Measurements from ENCODE around the gene ACP3.

DNA sequence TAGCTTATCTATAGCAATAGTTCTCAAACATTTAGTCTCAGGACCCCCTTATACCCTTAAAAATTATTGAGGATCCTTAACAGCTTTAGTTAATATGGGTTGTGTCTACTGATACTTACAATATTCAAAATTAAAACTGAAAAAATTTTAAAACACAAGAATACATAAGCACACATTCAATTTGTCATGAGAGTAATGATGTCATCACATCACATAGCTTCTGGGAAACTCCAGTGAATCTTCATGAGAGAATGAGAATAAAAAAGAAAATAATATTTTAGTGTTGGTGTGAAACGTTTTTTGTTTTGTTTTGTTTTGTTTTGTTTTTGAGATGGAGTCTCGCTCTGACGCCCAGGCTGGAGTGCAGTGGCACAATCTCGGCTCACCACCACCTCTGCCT, 25.2 kb upstream of the ACP3 start:
- TF ChIP-seq, protein P1, sequence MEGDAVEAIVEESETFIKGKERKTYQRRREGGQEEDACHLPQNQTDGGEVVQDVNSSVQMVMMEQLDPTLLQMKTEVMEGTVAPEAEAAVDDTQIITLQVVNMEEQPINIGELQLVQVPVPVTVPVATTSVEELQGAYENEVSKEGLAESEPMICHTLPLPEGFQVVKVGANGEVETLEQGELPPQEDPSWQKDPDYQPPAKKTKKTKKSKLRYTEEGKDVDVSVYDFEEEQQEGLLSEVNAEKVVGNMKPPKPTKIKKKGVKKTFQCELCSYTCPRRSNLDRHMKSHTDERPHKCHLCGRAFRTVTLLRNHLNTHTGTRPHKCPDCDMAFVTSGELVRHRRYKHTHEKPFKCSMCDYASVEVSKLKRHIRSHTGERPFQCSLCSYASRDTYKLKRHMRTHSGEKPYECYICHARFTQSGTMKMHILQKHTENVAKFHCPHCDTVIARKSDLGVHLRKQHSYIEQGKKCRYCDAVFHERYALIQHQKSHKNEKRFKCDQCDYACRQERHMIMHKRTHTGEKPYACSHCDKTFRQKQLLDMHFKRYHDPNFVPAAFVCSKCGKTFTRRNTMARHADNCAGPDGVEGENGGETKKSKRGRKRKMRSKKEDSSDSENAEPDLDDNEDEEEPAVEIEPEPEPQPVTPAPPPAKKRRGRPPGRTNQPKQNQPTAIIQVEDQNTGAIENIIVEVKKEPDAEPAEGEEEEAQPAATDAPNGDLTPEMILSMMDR (optimal IDR thresholded peaks at IDR 0.05 in 1 of 3, IDR thresholded peaks at IDR 0.05 in 1 of 3, conservative IDR thresholded peaks at IDR 0.05 in 1 of 3; ENCODE audit: extremely low read depth in 1 of 3, insufficient read depth in 2 of 3, low read length in 3 of 3): no peak
- no peak for TF ChIP-seq EZH2 (IDR thresholded peaks at IDR 0.05; ENCODE audit: low read length)

Measured in keratinocyte (primary cell).